ENCODE results near the gene IRF3.

- peak; percentile 51 for TF ChIP-seq CTCF (IDR thresholded peaks at IDR 0.05)
- TF ChIP-seq ZFX (IDR thresholded peaks at IDR 0.05; ENCODE audit: borderline replicate concordance): no peak
Observed at GRCh38 chr19:49677901-49678674, 12.4 kb upstream of the IRF3 start.
